ENCODE results near the gene RAB40C. TPM values are rescaled to one million over a fixed set of nuclear protein-coding genes. Genes with fewer than 3 reads are reported as not detected.

Gene RAB40C
- total RNA-seq, 1 experiment from 2014 or later, result 19.9 TPM

DNA sequence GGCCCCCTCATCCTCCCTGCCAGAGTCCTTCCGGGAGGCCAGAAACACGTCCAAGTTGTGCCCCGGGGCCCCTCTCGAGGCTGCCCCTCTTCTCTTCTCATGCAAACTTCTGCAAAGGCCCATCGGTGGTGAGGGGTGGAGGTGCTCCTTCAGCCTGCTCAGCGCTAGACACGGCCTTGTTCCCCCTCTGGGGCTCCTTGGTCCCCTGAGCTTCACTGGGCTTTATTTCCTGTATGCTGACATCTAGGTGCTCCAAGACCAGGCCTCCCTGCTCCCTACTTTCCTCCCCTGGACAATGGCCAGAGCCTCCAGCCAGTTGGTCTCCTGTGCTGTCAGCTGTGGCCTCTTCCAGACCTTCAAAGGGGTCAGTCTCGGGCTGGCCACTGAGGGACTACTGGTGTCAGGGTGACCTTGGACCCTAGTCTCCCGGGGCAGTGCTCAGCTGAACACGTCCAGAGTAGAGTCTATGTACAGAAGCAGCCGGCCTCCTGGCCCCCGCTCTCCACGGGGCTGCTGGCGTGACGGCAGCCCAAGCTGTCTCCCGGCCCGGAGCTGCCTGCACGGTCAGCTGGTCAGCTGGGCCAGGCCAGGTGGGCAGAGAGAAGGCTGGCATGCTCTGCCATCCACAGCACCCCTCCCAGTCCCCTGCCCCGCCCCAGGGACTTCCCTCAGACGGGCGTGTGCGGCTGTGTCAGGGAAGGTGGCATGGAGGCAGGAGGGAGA, 31.4 kb upstream of the RAB40C start:
- CTCF ChIA-PET, result no interaction called here
- Histone ChIP-seq H3K27me3 (replicated peaks; ENCODE audit: insufficient read depth, low read depth, low read length, poor library complexity) (peaks cover 45% of the 10 kb centered on the region), H3K36me3 (ENCODE audit: insufficient read depth, low read length, poor library complexity, severe bottlenecking) (no peaks in the 10 kb centered on the region), H3K9me3 (ENCODE audit: low read depth, low read length, poor library complexity, severe bottlenecking) (no peaks in the 10 kb centered on the region), H3K4me3 (ENCODE audit: low read depth, low read length, poor library complexity, severe bottlenecking) (no peak overlapping the region), H3K27ac (ENCODE audit: low read depth, low read length, poor library complexity, severe bottlenecking) (no peak overlapping the region), H3K4me1 (ENCODE audit: insufficient read depth, low read length, poor library complexity, severe bottlenecking) (no peaks in the 10 kb centered on the region)
- POLR2A ChIA-PET (ENCODE audit: low non-redundant PET), result no interaction called here
- no peak for DNase-seq (ENCODE audit: low spot score)
- no peak for TF ChIP-seq EZH2 (IDR thresholded peaks at IDR 0.05; ENCODE audit: borderline replicate concordance, low read depth, low read length, poor library complexity, severe bottlenecking)
- BruUV-seq (replicated peaks), result no TSS peak
- intact Hi-C loops (cut with micrococcal nuclease; ENCODE audit: unreplicated experiment), result no loop called here

GRCh38 chr16:559021-559380, 30.9 kb upstream of the RAB40C start:
- TF ChIP-seq EZH2 (IDR thresholded peaks at IDR 0.05; ENCODE audit: borderline replicate concordance, low read depth, low read length, poor library complexity, severe bottlenecking), result no peak
- TF ChIP-seq, protein P1, sequence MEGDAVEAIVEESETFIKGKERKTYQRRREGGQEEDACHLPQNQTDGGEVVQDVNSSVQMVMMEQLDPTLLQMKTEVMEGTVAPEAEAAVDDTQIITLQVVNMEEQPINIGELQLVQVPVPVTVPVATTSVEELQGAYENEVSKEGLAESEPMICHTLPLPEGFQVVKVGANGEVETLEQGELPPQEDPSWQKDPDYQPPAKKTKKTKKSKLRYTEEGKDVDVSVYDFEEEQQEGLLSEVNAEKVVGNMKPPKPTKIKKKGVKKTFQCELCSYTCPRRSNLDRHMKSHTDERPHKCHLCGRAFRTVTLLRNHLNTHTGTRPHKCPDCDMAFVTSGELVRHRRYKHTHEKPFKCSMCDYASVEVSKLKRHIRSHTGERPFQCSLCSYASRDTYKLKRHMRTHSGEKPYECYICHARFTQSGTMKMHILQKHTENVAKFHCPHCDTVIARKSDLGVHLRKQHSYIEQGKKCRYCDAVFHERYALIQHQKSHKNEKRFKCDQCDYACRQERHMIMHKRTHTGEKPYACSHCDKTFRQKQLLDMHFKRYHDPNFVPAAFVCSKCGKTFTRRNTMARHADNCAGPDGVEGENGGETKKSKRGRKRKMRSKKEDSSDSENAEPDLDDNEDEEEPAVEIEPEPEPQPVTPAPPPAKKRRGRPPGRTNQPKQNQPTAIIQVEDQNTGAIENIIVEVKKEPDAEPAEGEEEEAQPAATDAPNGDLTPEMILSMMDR (conservative IDR thresholded peaks at IDR 0.05; ENCODE audit: low read depth, low read length), result no peak
- Histone ChIP-seq H3K4me1 (ENCODE audit: insufficient read depth, low read length, poor library complexity, severe bottlenecking) (no peaks in the 10 kb centered on the region), H3K27me3 (replicated peaks; ENCODE audit: insufficient read depth, low read depth, low read length, poor library complexity) (peaks cover 45% of the 10 kb centered on the region), H3K4me3 (ENCODE audit: low read depth, low read length, poor library complexity, severe bottlenecking) (no peak overlapping the region), H3K27ac (ENCODE audit: low read depth, low read length, poor library complexity, severe bottlenecking) (no peak overlapping the region), H3K9me3 (ENCODE audit: low read depth, low read length, poor library complexity, severe bottlenecking) (no peaks in the 10 kb centered on the region), H3K36me3 (ENCODE audit: insufficient read depth, low read length, poor library complexity, severe bottlenecking) (no peaks in the 10 kb centered on the region)
- POLR2A ChIA-PET (ENCODE audit: low non-redundant PET), result no interaction called here
- CTCF ChIA-PET, result no interaction called here
- no peak for DNase-seq (ENCODE audit: low spot score)
- intact Hi-C loops (cut with micrococcal nuclease; ENCODE audit: unreplicated experiment), result no loop called here
- no TSS peak for BruUV-seq (replicated peaks)

- intact Hi-C loops (cut with micrococcal nuclease; ENCODE audit: unreplicated experiment), result no loop called here
- Histone ChIP-seq H3K4me3 (ENCODE audit: low read depth, low read length, poor library complexity, severe bottlenecking) (no peak overlapping the region), H3K4me1 (ENCODE audit: insufficient read depth, low read length, poor library complexity, severe bottlenecking) (no peaks in the 10 kb centered on the region), H3K27ac (ENCODE audit: low read depth, low read length, poor library complexity, severe bottlenecking) (no peak overlapping the region), H3K36me3 (ENCODE audit: insufficient read depth, low read length, poor library complexity, severe bottlenecking) (no peaks in the 10 kb centered on the region), H3K27me3 (replicated peaks; ENCODE audit: insufficient read depth, low read depth, low read length, poor library complexity) (peaks cover 45% of the 10 kb centered on the region), H3K9me3 (ENCODE audit: low read depth, low read length, poor library complexity, severe bottlenecking) (no peaks in the 10 kb centered on the region)
- TF ChIP-seq, protein P1 (conservative IDR thresholded peaks at IDR 0.05; ENCODE audit: low read depth, low read length), result no peak
- TF ChIP-seq EZH2 (IDR thresholded peaks at IDR 0.05; ENCODE audit: borderline replicate concordance, low read depth, low read length, poor library complexity, severe bottlenecking), result peak; percentile 91
- no peak for DNase-seq (ENCODE audit: low spot score)
- ChIA-PET CTCF (no interaction called here), POLR2A (ENCODE audit: low non-redundant PET) (no interaction called here)
- no TSS peak for BruUV-seq (replicated peaks)
Measured at GRCh38 chr16:559411-560203, 30.3 kb upstream of the RAB40C start.
